Measurements from ENCODE around the gene LPO.

Gene LPO

DNA sequence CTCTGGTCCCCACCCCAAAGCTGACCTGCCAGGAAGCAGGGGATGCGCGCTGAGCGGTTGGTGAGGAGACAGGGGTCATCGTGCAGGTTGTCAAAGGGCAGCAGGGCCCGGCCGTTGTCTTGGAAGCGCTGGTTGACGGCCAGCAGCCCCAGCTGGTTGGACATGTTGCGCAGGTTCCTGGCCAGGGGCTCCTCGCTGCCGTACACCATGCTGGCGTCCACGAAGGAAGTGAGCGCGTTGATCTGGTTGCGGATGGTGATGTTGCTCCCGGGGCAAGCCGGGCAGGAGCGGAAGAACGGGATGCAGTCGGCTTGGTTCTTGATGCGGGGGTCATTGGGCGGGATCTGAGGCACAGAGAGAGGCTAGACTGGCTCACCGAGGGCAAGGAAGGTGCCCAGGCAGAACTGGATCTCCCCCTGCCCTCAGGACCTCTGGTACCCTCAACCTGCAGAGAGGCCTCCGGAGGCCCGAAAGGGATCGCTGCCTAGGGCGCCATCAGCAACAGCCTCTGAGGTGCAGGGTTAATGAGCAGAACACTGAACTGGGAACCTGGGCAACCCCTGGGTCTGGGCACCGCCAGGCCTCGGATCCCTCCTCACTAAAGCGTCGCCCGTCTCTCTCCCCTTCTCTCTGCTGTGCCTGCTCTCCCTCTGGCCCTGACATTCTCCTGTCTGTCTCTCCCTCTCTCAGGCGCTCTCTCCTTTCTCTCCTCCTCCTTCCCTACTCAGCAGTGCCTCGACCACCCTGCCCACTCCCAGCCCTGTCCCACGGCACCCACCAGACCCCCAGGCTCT, 39.6 kb downstream of the LPO start:
- no peak for DNase-seq (ENCODE audit: low spot score)

DNA sequence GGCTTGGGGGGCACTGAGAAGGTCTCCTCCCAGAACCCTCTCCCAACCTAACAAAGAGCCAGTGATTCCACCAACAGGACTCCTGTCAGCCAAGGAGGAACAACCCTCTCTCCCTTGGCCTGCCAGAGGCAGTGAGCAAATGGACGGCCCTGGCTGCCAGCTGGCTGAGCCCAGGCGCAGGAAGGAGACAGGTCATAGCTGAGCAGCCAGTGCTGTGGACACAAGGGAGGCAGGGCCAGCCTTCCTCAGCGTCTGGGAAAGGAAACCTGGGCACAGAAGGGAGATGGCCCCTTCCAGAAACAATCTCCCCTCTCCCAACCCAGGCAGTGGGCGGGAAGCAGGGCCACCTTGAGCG, 40.3 kb downstream of the LPO start:
- no peak for DNase-seq (ENCODE audit: low spot score)

DNA sequence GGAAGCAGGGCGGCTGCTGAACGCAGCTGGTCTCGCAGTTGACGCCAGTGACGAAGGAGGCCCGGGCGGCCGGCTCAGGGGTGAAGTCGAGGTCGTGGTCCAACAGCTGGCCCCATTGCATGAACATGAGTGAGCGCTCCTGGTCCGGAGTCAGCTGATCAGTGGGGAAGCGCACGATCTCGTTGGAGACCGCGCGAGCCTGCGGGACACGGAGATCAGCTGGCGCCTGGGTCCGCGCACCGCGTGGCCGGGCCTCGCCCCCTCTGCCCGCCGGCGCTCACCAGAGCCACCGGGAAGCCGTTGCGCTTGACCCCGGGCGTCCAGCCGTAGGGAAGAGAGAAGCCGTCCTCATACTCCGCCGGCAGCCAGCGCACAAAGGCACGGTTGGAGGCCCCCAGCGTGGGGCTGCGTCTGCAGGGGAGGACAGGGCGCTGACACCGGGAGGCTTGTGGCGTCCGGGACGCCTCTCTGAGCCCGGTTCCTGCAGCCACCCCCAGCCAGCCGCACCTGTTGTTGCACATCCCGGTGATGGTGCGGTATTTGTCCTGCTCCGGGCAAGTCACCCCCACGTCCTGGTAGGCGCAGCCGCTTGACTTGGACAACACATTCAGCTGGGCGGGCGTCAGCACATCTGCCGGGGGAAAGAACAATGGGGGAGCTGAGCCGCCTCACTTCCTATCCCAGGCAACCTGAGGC, 40.8 kb downstream of the LPO start:
- peak; percentile 1 for DNase-seq (ENCODE audit: low spot score)

DNA sequence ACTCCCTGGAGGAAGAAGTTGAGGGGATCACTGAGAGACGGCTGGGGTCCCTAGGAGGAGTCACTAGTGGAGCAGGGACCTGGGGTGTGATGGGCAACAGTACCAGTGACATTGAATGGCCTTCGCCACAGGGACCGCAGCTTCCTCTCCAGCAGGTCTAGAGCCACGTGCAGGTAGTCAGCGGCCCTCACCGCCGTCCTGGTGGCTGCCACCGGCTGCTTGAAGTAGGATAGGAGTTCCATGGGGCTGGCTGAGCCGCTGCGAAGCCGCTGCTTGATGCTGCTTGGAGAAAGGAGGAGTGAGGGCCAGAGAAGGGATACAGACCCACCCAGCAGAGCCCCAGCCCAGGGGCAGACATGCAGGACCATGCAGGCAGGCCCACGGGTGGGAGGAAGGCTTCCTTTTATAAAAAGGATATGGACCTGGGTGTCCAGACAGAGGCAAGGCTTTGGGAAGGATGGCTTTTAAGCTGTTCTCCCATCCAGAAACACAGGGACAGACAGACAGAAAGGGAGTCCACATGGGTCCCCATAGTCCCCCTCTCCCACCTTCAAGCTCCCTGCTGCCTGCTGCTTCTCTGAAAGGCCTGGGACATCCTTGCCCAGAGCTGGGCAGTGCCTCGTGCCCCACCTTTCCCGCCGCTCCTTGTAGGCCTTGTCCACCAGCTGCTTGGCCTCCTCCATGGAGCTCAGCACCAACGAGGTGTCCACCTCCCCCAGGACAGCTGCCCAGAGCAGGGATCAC, 41.5 kb downstream of the LPO start:
- no peak for DNase-seq (ENCODE audit: low spot score)

DNA sequence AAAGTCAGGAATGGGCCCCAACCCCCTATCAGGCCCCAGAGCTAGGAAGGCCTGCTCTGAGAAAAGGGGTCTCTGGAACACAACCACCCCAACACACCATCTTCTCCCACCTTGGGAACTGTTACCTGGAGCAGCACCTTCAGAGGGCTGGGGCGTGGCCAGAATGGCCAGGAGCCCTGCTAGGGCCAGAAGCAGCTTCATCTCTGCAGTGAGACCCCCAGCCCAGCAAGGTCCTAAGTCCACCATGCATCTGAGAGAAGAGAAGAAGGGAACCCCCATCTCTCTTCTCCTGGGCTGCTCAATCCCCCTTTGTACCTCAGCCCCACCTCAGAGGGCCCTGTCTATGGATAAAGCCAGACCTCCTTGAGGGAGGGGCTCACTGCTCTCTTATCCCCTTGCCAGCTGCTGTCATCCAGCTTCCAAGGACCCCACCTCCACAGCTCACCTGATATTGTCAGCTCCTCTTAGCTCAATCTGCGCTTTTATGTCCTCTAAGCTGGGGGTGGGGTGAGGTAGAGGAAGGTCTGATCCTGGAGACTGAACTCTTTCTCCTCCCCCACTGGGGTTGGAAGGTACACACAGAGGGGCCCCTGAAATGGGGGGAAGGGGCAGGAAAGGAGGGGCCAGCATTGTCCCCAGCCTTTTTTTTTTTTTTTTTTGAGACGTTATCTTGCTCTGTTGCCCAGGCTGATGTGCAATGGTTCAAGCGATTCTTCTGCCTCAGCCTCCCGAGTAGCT, 42.3 kb downstream of the LPO start, which contains the start of gene MPO:
TSS of gene MPO (minus strand) at position 456 of the 738 bp plus-strand sequence. CDS start at position 279, 177 bp downstream.
- no peak for DNase-seq (ENCODE audit: low spot score)

DNA sequence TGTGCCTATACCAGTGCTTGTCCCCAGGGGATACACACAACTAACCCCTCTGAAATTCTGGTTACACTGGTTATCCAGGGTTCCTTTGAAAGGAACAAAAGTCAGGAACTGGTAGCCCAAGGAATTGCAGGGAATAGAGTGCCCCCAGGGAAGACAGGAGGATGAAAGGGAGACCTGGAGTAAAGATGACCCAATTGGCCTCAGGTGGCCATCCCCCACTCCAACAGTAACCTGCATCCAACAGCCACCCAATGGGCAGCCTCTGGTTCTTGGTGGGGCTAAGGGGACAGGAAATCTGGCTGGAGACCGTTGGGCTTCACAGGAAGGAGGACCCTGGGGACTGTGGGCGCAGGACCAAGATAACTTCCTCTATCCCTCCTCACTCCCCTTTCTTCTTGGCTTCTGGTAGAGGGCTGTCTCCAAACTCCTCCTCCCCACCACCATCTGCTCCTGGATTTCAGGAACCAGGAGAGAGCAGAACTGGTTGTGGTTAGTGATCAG, 43.2 kb downstream of the LPO start:
- DNase-seq (ENCODE audit: low spot score): no peak

DNA sequence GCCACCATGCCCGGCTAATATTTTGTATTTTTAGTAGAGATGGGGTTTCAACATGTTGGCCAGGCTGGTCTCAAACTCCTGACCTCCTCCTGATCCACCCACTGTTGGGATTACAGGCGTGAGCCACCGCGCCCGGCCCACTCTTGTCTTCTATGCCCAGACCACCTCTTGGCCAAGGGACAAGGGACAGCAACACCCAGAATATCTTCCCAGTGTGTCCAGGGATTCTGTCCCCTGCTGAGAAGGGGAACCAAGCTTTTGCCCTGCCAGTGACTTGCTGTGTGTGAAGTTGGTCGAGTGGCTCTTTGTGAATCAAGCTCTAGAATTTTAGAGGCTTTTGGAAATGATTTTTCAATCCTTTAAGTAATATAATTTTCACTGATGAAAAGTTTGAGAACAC, 44.1 kb downstream of the LPO start:
- no peak for DNase-seq (ENCODE audit: low spot score)

DNA sequence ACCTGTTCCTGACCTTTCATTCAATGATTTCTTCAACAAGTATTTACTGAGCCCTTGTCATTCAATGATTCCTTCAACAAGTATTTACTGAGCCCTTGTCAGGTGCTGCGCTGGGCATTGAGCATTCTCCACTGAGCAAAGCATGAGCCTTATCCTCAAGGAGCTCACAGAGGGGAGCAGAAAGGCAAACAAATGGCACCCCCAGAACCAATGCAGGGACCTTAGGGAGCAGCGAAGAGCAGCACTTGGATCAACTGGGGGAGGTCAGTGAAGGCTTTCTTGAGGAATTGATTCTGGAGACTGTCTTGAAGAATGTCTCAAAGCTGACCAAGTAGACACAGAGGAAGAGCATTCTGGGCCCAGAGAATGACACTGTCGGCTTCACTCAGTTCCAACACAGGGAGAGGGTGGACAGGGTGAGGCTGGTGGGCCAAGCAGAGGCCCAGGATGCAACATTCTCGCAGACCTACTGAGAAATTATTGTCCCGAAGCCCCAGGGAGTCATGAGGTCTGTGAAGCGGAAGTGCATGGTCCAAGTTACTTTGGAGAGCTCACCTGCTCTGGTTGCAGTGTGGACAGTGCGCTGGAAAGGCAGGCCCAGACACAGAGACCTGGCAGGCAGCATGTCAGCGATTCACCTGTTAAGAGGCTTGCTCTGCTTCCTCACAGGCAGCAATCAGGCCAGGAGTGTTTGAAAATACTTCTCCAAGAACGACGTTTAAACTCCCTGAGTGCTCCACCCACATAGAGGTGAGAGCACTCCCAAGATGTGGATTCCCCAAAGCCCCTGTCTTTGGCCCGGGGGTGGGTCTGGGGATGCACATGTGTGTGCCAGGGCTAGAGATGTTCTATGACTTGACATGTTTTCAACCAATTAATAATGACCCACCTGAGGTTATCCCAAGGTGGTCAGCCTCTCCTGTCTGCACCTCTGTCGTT, 45.6 kb downstream of the LPO start:
- DNase-seq (ENCODE audit: low spot score): no peak

DNA sequence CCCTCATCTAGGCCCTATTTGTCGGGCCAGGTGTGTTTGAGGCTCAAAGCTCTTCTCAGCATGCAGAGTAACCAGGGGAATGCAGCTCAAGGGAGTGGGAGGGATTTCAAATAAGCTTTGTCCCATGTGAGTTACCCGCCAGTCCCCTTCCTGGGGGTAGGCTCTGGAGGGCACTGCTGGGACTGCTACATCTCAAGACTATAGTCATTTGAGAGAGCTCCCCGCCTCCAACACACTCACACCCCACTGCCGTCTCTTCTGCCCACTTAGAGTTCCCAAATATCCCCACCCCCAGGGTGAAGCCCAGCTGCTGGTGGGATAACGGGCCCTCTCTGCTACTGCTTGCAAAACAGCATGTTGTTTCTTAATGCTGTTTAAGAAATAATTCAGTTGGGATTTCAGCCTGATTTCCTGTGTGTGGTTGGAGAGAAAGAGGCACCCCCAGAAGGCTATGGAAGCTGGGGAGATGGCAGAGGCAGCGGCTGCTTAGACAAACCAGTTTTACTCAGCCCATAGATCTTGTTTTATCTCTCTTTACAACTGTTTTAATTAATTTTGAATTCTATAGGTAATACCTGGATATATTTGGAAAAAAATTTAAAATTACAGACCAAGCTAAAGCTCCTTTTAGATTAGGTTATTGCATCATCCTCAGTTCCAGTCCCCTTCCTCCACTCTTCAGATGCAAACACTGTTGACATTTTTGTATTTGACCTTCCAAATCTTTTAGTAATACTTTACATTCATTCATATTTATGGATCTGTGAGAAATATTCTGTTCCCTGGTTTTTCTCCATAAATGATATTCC, 46.4 kb downstream of the LPO start:
- DNase-seq (ENCODE audit: low spot score): no peak

DNA sequence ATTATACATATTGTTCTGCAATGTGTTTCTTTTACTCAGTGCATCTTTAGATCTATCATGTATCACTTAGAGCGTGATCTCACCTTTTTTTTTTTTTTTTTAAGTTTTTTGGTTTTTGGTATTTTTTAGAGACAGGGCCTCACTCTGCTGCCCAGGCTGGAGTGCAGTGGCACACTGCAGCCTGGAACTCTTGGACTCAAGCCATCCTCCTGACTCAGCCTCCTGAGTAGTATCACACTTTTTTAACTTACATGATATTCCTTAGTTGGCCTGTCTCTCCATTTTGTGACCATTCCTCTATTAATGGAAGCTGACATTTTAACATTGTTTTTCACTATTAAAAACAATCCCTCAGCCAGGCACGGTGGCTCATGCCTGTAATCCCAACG, 47.0 kb downstream of the LPO start:
- DNase-seq (ENCODE audit: low spot score): no peak

DNA sequence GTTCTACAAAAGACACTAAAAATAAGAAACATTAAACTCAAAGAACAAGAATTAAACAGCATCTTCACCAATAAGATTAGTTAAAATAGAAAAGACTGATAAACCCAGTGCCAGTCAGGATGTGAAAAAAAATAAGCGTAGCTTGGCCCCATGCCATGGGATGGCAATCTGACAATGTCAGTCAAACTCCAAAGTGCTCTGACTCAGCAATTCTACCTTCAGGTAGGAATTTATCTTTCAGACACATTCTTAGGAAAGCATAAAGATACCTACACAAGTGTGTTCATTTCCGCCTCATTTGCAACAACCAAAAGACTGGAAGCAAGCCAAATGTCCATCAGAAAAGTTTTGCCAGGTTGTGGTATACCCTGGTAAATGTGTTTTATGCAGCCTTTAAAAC, 51.5 kb downstream of the LPO start:
- no peak for DNase-seq (ENCODE audit: low spot score)

DNA sequence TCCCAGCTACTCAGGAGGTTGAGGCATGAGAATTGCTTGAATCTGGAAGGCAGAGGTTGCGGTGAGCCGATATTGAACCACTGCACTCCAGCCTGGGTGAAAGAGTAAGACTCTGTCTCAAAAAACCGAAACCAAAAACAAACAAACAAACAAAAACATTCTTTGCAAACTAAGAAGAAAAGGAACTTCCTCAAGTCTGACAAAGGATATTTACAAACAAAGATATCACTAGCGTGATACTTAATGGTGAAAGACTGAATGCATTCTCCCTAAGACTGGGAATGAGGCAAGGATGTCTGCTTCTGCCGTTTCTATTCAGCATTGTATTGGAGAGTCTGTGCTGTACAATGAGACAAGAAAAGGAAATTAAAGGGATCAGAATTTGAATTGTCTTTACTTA, 52.9 kb downstream of the LPO start:
- no peak for DNase-seq (ENCODE audit: low spot score)

DNA sequence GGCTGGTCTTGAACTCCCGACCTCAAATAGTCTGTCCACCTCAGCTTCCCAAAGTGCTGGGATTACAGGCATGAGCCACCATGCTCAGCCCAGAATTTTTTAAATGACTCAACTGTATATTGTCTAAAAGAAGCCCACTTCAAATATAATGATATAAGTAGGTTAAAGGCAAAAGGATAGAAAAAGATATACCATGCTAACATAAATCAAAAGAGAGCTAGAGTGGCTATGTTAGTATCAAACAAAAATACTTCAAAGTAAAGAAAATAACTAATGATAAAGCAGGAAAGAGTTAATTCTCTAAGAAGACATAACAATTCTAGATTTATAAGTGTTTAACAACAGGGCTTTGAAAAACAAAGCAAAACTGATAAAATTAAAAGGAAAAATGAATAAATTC, 55.6 kb downstream of the LPO start:
- no peak for DNase-seq (ENCODE audit: low spot score)

DNA sequence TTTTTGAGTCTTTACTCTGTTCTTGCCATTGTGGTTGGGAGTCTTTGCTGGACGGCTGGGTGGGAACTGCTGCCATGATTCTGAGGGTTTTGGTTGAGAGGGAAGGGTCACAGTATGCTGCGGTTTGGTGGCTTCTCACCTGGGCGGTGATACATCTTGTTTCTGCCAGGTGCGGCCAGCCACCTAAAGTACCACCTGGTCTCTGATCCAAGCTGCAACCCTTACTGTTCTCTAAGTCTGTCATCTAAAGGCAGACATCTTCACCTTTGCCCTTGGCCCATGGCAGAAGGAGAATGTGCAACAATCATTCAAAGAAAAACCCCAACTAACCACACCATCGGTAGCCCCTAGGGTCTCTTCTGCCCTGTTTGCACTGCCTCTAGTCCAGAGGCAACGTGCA, 62.0 kb downstream of the LPO start:
- no peak for DNase-seq (ENCODE audit: low spot score)

DNA sequence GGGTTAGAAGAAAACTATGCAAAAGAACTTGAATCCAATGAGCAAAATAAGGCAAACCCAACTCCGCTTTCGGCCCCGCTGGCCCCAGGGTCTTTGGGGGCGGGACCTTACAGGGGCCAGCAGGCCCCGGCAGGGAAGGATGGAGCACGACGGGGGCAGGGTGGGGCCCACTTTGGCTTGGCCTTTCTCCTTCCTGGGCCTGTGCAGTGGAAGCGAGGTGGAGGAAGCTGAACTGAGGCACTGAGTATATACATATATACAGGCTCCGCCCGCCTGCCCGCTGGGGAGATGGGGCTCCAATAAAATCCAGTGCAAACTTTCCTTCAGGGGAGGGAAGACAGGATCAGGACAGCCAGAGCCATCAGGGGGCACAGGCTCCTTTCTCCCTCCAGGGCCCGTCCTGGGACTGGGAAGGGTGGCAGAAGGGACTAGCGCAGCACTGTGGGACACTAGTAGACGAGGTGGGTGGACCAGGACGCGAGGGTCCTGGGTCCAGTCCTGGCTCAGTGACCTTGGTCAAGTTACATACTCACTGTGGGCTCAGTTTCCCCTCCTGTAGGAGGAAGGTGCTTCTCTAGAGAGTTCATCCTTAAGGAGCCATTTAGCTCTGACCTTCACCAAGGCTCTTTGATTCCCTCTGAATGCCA, 63.2 kb downstream of the LPO start:
- no peak for DNase-seq (ENCODE audit: low spot score)

DNA sequence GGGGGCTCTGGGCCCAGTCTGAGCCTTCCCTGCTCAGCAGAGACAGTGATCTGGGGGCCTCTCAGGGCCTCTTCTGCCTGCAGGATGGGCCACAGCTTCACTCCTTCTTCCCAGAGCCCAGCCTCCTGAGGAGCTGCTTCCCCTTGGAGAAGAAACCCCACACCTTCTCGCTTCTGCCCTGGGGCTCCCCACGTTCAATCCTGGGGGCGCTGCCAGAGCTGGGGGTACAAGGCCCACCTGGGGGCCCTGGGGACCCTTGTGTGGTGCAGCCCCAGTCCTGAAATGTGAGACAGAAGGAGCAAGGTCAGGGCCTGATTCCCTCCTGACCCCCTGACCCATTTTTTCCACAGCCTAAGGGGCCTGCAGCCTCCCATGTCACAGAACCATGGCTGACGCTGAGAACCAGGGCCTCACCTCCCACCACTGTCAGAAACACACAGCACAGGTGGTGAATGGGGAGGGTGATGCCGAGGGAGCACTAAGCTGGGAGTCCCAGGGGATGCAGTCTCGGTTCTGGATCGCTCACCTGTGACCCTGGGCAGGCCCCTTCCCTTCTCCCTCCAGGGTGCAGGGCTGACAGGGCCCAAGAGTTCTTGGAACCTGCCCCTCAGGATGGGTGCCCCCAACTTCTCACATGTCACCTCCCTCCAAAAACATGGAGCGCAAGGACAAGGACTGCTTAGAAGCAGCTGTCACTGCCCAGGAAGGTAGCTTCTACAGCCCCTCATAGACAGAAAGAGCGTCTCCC, 64.0 kb downstream of the LPO start:
- no peak for DNase-seq (ENCODE audit: low spot score)

DNA sequence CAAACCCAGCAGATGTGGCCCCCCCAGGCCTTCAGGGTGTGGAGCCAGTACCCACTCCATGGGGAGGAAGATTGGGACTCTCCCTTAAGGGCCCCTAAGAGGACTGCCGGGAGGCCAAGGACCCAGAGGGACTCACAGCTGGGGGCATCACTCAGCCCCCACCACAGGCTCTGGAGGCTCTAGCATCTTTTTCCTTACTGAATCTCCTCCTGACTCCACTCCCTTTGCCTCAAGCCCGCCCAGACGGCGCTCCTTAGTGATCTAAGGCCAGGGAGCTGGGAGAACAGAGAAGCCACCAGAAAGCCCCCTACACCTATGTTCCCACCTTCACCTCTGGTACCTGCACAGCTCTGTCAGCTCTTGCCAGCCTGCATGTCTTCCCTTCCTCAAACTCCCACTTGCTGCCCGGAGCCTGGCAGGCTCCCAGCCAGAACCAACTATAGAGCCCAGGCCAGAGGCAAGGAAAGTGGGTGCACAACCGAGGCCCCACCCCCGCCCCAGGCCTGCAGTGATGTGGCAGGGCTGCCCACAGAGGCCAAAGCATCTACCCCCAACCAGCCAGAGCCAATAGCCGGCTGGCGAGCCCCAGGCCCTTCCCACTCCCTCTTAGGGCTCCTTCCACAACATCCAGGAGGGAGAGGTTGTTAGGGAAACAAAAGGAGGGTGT, 64.7 kb downstream of the LPO start:
- no peak for DNase-seq (ENCODE audit: low spot score)
